Stimulated activated CD4-positive, alpha-beta T cell treated with anti-CD3 and anti-CD28 coated beads, Interleukin-1b, Interleukin-23, amount 100 ng/mL, for 1 hour (primary cell): ENCODE data around the gene CNGB1.
"Not testable (repeated sequence)": the region's sequence is repeated elsewhere in the genome, so short reads cannot be mapped to it uniquely, and the experiment has no call there.

ENCODE experiments used
- DNase-seq, 2 donors: peaks; one replicate each; pipeline ENCODE4 v3.0.0-alpha.2; 2020; ENCODE audit warnings: low read depth in 2 of 2

Gene CNGB1

DNA sequence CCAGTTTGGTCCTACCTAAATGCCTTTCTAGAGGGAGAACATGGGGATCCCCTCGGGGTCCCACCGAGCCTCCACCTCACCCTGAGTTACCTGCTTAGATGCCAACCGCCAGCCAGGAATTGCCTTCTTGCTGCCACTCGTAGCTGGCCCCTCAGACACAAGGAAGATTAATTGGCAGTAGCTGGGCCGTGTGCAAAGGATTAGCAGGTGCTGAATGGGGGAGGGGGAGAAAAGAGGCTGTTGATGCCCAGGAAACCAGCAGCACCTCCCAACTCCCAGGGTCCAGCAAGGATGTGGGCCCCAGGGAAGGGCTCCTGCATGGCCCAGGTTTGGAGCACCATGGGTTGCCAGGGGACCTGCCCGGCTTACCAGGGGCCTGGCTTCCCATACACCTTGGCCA, at the start of gene CNGB1:
TSS of gene CNGB1 (minus strand) at position 159 of the 400 bp plus-strand sequence. CDS start 3,842 bp downstream, outside the sequence.
- DNase-seq = no peak

DNA sequence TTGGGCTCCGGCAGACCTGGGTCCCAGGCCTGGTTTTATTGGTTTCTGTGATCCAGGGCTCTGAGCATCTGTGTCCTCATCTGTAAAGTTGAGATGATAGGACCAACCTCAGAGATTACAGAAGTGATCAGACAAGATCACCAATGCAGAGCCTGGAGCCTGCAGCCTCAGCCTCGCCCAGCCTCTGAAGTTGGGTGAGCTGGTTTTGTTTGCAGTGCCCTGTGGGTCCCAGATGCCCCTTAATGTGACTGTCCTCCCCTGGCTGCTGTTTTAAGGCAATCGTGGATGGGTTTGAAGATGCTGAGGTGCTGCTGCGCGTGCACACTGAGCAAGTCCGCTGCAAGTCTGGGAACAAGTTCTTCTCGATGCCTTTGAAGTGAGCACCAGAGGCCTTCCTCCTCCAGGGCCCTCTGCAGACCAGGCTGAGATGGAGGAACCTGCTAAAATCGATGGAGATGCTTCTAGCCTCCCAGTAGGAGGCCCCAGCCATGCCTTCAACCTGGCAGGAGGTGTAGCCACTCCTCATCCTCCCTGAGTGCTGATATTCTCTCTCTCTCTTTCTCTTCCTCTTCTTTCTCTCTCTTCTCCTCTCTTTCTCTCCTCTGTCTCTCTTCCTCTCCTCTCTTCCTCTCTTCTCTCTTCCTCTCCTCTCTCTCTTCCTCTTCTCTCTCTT, 49.1 kb upstream of the CNGB1 start:
- DNase-seq = no peak

DNA sequence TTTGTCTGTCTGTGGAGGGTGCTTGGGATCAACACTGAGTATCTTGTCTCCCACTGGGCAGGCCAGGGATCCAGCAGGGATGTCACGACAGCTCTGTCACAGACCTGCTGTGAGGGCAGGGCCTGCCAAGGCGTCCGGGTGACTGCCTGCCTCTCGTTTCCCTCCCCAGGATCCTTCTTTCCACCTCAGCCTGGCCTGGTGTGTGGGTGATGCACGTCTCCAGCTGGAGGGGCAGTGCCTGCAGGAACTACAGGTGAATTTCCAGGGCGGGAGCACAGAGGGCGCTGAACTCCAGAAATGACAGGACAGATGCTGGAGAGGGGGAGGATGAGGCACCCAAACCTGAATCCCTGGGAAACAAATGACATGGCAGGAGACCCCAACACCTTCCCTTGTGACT, 47.9 kb upstream of the CNGB1 start:
- DNase-seq = no peak

DNA sequence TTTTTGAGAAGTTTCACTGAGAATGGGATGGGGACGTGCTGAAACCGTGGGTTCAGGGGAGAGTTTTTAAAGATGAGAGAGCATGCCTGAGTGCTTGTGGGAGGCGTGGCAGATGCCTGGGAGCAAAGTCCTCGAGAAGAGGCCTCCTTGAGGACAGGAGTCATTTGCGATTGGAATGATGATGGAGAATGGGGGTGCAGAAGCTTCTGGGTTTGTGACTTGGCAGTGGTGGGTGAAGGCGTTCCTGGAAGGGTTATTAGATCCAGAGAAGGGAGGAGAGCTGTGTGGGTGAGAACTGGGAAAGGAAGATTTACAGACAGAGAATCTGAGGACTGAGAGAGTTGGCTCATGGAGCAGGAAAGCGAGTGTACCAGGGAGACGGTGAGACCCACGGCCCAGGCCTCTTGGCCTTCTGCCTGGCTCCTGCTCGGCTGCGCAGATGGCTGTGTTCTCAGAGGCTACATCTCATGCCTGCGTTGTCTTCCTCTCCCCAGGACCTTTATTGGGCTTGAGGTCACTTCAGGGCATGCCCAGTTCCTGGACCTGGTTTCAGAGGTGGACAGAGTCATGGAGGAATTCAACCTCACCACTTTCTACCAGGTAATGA, 46.0 kb upstream of the CNGB1 start:
- DNase-seq = no peak

DNA sequence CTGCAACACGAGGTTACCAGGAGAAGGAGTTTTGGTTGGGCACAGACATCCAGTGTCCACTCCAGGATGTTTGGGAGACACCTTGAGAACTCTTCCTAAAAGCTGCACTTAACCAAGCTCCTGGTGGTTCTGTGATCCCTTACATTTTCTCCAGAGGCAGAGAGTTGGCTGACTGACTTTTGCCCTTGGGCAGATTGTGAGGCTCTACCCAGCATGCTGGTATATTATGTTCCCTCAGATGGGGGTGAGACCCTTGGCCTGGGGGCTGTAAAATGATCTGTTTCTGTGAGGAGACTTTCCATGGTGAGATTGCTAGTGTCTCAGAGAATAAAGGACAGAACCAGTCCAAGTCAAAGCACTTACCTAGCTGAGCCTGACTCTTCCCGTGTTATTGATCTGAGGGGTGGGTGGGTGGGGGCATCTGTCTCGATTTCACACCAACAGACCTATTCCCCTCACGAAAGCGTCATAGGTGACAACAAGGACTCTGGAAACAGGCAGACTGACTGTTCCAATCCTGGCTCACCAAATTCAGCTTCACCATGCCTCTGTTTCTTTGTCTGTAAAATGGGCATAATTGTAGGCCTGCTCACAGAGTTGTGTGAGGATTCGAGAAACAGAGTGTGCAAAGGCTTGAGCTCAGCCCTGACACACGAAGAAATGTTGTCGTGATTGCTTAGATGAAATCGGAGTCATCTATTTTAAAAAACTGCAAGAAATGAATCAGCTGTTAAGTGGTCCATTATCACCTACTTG, 42.5 kb upstream of the CNGB1 start:
- DNase-seq = no peak

DNA sequence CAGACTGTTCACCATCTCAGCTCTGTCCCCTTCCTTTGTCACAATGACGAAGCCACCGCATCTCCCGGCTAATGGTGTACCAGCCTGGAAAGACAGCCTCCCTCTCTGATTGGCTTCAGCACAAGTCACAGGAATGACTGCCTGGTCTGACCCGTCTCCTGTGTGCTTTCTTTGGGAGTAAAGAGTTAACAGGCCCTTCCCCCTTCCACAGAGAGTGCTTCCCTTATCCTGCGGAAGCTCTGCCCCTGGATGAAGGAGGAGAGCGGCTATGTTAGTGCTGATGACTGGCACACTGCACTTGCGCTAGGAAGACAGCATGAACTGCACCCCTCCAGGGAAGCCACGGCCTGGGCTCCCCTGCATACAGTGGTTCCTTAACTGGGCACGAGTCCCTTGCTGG, 41.6 kb upstream of the CNGB1 start:
- DNase-seq = no peak

DNA sequence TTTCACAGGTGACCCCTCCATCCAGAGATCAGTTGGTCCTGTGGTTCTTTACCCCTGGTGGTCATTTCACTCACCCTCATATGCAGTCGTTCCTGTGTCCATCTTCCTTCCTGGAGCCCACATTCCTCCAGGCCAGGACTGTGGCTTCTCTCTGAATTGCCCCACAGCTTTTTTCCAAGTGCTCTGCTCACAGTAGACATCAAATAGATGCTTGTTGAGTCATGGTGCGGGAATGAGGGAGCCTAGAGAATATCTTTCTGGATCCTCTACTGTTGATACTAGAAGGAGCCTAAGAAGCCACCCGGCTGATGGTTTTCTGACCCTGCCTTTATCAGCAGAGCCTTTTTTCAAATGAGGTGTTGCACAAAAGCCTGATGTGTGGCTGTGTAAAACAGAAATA, 40.7 kb upstream of the CNGB1 start:
- no peak for DNase-seq

DNA sequence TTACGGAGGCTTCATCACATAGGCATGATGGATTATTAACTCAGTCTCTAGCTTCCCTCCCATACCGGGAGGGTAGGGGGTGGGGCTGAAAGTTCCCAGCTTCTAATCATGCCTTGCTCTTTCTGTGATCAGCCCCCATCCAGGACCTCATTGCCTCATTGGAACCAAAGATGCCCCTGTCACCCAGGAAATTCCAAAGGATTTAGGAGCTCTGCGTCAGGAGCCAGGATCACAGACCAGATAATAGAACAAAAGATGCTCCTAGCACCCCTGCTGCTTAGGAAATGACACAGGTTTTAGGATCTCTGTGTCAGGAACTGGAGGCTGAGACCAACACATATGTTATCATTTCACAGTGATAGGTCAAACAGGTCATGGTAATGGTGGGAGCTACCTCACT, 40.0 kb upstream of the CNGB1 start:
- no peak for DNase-seq

DNA sequence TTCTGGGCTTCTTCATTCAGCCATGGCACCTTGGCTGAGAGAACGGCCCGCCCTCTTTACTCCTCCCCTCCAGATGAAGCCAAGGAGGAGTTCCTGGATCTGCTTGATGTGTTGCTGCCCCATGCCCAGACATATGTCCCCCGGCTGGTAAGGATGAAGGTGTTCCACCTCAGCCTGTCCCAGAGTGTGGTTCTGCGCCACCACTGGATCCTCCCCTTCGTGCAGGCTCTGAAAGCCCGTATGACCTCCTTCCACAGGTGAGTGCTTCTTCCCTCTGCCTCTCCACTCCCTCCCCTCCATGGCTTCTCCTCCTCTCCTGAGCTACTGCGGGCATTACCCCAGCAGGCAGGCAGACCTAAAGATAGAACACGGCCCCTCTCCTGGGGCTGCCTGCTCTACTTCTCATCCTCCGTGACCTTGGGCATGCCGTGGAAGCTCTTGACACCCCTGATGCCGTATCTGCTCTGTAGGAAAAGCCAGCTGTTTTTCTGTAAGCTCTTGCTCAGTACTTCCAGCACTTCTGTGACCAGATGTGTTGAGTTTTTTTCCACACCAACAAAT, 39.0 kb upstream of the CNGB1 start:
- DNase-seq = no peak

DNA sequence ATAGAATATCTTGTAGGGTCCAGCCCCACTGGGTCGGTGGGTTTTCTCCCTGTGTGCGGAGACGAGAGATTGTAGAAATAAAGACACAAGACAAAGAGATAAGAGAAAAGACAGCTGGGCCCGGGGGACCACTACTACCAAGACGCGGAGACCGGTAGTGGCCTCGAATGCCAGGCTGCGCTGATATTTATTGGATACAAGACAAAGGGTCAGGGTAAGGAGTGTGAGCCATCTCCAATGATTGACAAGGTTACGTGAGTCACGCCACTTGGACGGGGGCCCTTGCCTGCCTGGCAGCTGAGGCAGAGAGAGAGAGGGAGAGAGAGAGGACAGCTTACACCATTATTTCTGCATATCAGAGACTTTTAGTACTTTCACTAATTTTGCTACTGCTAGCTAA, 33.8 kb upstream of the CNGB1 start:
- not testable (repeated sequence) for DNase-seq

DNA sequence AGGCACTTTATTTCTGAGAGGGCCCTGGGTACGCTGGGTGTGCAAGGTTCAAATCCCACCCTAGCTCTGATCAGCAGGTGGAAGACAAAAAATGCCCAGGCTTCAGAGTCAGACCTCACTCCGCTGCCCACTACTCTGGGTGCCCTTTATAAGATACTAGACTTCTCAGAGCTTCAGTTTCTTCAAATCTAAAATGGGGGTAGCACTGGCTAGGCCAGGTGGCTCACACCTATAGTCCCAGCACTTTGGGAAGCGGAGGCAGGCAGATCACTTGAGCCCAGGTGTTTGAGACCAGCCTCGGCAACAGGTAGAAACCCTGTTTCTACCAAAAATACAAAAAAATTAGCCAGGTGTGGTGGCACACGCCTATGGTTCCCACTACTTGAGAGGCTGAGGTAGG, 32.0 kb upstream of the CNGB1 start:
- no peak for DNase-seq

DNA sequence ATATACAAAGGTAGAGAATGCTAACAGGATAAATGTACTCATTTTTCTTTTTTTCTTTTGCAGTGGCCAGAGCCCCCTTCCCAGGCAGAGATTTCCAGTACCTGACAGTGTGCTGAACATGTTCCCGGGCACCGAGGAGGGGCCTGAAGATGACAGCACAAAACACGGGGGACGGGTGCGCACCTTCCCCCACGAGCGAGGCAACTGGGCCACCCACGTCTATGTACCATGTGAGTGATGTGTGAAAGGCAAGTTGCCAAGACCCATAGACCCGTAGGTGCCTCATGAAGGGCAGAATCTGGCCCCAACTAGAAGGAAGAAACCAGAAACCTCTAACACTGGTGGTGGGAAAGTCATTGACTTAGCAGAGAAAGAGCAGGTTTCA, 31.5 kb upstream of the CNGB1 start:
- no peak for DNase-seq

DNA sequence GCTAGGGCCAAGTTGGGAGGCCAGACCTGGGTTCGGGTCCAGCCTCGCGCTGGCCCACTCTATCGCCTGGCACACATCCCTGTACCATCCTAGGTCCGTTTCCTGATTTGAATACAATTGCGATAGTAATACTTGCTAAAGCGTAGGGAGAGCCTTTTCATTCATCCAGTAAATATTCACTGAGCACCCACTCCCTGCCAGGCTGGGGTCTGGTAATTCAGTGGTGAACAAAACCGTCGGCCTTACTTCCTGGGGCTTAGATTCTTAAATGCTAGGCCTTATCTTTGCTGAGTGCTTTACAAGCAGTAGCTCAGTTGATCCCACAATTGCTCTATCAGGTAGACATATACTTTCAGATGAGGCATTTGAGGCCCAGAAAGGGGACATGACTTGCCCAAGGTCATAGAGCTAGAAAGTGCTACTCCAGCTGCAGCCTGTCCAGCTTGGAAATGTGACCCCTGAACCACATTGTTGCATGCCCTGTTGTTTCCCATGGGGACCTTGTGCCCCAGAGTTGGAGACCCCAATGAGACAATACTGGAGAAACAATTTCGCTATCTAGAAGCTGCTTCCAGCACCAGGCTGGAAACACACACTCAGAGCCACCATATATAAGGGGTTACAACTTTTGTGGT, 31.0 kb upstream of the CNGB1 start:
- DNase-seq = no peak

DNA sequence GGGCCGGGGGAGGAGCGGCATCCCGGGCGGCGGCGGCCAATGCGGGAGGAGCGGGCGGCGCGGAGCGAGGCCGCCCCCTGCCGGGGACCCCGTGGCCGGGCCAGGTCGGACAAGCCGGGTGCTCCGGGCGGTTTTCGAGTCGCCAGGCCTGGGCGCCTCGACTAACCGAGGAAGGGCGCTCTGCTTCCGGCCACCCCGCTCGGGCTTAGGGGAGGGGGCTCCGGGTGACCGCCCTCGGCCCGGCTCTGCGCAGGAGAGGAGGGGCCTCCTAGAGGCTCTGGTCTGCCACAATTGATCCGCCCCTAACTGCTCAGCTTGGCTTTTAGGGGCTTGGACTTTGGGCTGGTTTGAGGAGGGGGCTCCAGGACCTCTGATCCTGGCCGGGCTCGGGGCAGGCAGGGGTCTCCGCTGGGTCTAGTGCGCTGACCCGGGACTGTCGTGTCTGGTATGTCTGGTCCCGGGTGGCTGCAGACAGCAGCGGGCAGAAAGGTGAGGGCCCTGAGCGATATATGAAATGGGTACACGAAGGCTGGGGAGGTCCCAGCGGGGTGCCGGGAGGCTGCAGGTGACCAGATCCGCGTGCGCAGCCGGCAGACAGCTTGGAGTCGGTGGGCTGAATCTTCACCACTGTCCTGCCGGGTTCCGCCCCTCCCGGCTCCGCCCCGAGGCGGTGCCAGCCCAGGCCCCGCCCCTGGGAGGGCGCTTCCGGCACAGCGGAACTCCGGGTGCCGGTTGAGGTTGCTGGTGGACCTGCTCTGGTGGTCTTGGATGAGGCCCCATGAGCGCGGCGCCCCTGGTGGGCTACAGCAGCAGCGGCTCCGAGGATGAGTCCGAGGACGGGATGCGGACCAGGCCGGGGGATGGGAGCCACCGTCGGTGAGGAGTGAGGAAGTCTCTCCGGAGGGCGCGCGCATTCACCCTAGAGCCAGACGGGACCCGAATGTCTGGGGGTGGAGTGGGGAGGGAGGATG, 30.1 kb upstream of the CNGB1 start, which contains the start of gene USB1:
TSS of gene USB1 (plus strand) at position 702 of the 971 bp plus-strand sequence. CDS start at position 779, 77 bp downstream.
- DNase-seq = peak; percentile 65 to 78

DNA sequence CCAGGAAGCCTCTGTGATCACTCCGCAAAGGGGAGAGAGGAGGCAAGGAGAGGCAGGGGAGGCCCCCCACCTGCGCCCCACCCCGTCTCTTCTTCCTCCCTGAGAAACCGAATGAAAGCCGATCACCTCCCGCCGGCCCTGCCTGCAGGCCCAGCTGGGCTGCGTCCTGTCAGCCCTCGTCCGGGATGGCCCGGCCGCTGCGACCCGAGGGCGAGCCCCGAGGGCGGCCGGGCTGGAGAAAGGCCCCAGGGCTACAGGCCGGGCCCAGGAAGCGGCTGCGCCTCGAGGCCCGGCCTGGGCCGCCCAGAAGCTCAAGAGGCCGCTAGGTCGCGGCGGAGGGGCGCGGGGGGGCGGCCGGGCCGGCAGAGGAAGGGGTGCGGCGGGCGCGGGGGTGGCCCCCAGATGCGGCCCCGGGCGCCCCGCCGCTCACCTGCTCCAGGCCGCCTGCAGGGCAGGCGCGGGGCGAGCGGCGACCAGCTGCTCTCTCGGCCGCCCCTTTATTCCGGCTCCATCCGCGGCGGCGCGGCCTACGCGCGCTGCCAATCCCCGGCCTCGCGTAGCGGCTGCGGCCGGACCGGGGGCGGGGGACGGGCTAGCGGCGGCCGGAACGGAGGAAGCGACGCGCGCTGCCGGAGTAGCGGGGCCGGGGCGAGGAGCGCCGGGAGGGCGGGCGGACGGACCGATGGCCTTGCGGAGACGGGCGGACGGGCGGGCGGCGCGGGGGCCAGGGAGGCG, 29.2 kb upstream of the CNGB1 start, which contains the start of gene ZNF319:
TSS of gene ZNF319 (minus strand) at position 702 of the 735 bp plus-strand sequence. CDS start 2,407 bp downstream, outside the sequence.
- no peak for DNase-seq

DNA sequence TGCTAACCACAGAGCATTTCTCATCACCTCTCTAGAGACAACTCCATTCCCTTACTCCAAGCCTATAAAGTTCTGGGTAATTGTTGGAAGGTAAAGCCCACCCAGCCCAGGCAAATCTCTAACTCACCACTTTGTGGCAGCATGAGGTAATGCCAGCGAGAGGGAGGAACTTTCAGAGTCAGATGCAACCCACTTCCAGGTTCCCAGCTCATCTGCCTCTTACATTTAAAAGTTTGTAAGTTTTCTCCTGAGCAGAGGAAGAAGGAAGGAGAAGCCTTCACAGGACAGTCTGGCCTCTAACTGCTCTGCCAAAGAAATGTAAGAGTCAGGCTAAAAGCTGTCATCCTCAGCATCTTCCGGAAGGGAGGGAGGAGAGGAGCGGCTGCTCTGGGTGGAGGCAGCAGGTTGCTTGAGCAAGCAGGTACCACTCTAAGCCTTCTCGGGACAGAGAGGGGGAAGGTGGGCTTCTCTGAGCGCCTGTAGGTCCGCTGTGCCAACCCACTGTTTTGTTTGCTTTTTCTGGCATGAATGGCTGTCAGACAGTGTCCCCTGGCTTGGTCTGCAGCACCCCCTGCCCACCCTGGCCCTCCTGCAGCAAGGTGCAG, 28.5 kb upstream of the CNGB1 start:
- DNase-seq = no peak

DNA sequence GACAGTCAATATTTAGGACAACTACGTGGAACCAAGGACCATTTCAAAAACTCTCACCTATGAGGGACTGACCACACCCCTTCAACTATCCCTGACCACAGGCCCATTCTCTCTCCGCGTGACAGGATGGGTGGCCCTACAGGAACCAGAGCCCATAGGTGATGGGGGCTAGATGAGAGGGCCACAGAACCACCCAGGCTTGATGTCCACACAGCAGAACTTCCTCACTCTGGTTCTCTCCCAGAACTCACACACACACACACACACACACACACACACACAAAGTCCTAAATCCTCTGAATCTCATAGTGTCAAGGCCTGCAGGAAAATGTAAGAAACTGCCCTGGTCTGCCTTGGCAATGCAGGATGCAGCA, 28.1 kb upstream of the CNGB1 start:
- DNase-seq = no peak

DNA sequence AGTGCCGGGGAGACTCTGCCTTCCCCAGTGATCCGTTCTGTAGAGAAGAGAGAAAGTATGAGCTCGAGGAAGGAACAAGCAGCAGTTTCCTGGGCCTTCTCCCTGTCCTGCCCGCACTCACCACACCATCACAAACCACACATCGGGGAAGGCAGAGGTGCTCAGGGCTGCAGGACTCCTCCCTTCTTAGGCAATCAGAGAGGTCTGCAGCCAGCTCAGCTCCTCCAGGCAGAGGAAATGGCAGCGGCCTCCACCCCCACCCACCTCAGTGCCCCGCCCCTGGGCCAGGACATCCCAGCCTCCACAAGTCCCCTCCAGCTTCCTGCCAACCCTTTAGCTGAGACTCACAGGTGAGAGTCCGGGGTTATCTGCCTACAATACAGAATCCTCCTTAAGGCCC, 27.6 kb upstream of the CNGB1 start:
- DNase-seq = no peak

DNA sequence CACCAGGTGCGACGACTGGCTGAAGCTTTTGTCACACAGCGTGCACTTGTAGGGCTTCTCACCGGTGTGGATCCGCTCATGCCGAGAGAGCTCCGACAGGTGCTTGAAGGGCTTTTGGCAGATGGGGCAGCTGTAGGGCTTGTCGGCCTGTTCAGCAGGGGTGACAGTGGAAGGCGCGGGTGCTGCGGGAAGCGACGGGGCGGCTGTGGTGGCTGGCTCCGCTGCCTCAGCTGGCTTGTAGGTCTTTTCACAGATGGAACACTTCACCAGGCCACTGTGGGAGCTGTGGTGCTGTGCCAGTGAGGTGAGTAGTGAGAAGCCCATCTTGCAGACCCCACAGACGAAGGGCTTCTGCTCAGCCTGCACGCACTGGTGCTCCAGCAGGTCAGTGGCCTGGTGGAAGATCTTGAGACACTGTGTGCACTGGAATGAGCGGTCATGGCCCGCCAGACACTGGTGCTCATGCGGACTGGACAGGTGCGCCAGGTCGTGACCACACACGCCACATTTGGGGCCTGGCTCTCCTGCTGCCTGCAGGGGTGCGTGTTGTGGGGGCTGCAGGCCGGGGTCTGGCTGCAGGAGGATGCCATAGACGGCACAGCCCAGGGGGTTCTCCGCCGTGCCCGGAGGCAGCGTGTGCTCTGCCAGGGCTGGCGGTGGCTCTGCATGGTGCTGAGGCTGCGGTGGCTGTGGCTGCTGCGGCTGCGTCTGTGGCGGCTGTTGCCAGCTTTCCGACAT, 26.8 kb upstream of the CNGB1 start:
- no peak for DNase-seq
